H9 (cell line): ENCODE measurements around the gene FUNDC2. TPM values are rescaled to one million over a fixed set of nuclear protein-coding genes. Genes with fewer than 3 reads are reported as not detected.

Source experiments
- DNase-seq: peaks from one replicate; pipeline ENCODE4 v3.0.0-alpha.2; 2017
- H2AFZ ChIP-seq: one replicate; pipeline ENCODE4 v1.6.1; 2013; ENCODE audit warnings: mild to moderate bottlenecking, low read length, control low read depth, moderate library complexity
- H2AK5ac ChIP-seq: 2 replicates; pipeline ENCODE4 v1.6.1; 2013; ENCODE audit warnings: low read length, control low read depth, mixed read lengths; ENCODE audit not compliant: insufficient read length
- H2BK120ac ChIP-seq: one replicate; pipeline ENCODE4 v1.6.1; 2013; ENCODE audit warnings: low read depth, mild to moderate bottlenecking, low read length, control low read depth, inconsistent platforms; ENCODE audit not compliant: poor library complexity, severe bottlenecking
- H2BK12ac ChIP-seq: 2 replicates; pipeline ENCODE4 v1.6.1; 2013; ENCODE audit warnings: low read length, control low read depth, mixed read lengths, low read depth; ENCODE audit not compliant: insufficient read length
- H2BK15ac ChIP-seq: 2 replicates; pipeline ENCODE4 v1.6.1; 2013; ENCODE audit warnings: low read depth, low read length, control low read depth
- H2BK20ac ChIP-seq: one replicate; pipeline ENCODE4 v1.6.1; 2013; ENCODE audit warnings: low read depth, mild to moderate bottlenecking, low read length, control low read depth, inconsistent platforms; ENCODE audit not compliant: poor library complexity, severe bottlenecking
- H2BK5ac ChIP-seq: 2 replicates; pipeline ENCODE4 v1.6.1; 2013; ENCODE audit warnings: low read length, control low read depth, mixed read lengths; ENCODE audit not compliant: insufficient read length
- H3K14ac ChIP-seq: 2 replicates; pipeline ENCODE4 v1.6.1; 2013; ENCODE audit warnings: low read length, control low read depth; ENCODE audit not compliant: insufficient read depth
- H3K18ac ChIP-seq: 2 replicates; pipeline ENCODE4 v1.6.1; 2013; ENCODE audit warnings: low read depth, mild to moderate bottlenecking, mixed read lengths, low read length, control low read depth; ENCODE audit not compliant: insufficient read length
- H3K23ac ChIP-seq: 2 replicates; pipeline ENCODE4 v1.6.1; 2013; ENCODE audit warnings: low read length, control low read depth, mixed read lengths, low read depth; ENCODE audit not compliant: insufficient read length
- H3K23me2 ChIP-seq: 2 replicates; pipeline ENCODE4 v1.6.1; 2013; ENCODE audit warnings: low read depth, mild to moderate bottlenecking, mixed read lengths, low read length, control low read depth; ENCODE audit not compliant: insufficient read length, poor library complexity, severe bottlenecking
- H3K27ac ChIP-seq: 2 replicates; pipeline ENCODE4 v1.5.1; 2013; ENCODE audit warnings: low read length, control low read depth, mixed read lengths, low read depth; ENCODE audit not compliant: insufficient read length
- H3K27me3 ChIP-seq: 2 replicates; pipeline ENCODE4 v1.6.1; 2013; ENCODE audit warnings: low read length, control low read depth, inconsistent platforms; ENCODE audit not compliant: insufficient read depth
- H3K4ac ChIP-seq: 2 replicates; pipeline ENCODE4 v1.6.1; 2013; ENCODE audit warnings: low read depth, mild to moderate bottlenecking, control low read depth, inconsistent platforms, low read length, moderate library complexity
- H3K4me1 ChIP-seq: 2 replicates; pipeline ENCODE4 v1.6.1; 2013; ENCODE audit warnings: low read length, control low read depth, inconsistent platforms; ENCODE audit not compliant: insufficient read depth
- H3K4me2 ChIP-seq: 2 replicates; pipeline ENCODE4 v1.6.1; 2013; ENCODE audit warnings: low read length, control low read depth, mixed read lengths; ENCODE audit not compliant: insufficient read length, insufficient read depth
- H3K56ac ChIP-seq: 2 replicates; pipeline ENCODE4 v1.6.1; 2013; ENCODE audit warnings: low read depth, mild to moderate bottlenecking, mixed read lengths, low read length, control low read depth; ENCODE audit not compliant: insufficient read length
- H3K79me1 ChIP-seq: 2 replicates; pipeline ENCODE4 v1.6.1; 2013; ENCODE audit warnings: low read depth, mild to moderate bottlenecking, moderate library complexity, low read length, control low read depth, inconsistent platforms; ENCODE audit not compliant: insufficient read depth, poor library complexity, severe bottlenecking
- H3K79me2 ChIP-seq: 2 replicates; pipeline ENCODE4 v1.6.1; 2013; ENCODE audit warnings: low read length, control low read depth, inconsistent platforms; ENCODE audit not compliant: insufficient read depth
- H3K9ac ChIP-seq: 2 replicates; pipeline ENCODE4 v1.6.1; 2013; ENCODE audit warnings: low read length, control low read depth, mixed read lengths; ENCODE audit not compliant: insufficient read length; ENCODE audit errors: extremely low read depth
- H3K9me3 ChIP-seq: one replicate; pipeline ENCODE4 v1.6.1; 2013; ENCODE audit warnings: low read depth, low read length, inconsistent platforms; ENCODE audit not compliant: control insufficient read depth
- H3T11ph ChIP-seq: one replicate; pipeline ENCODE4 v1.6.1; 2013; ENCODE audit warnings: mild to moderate bottlenecking, low read length, control low read depth, inconsistent platforms
- H4K20me1 ChIP-seq: one replicate; pipeline ENCODE4 v1.6.1; 2013; ENCODE audit not compliant: control insufficient read depth, insufficient read length, insufficient read depth
- H4K5ac ChIP-seq: 2 replicates; pipeline ENCODE4 v1.6.1; 2013; ENCODE audit warnings: low read depth, mild to moderate bottlenecking, mixed read lengths, low read length, control low read depth; ENCODE audit not compliant: insufficient read length
- H4K8ac ChIP-seq: replicated peaks from 2 replicates; pipeline ENCODE4 v1.6.1; 2013; ENCODE audit warnings: low read length, control low read depth, mixed read lengths, low read depth; ENCODE audit not compliant: insufficient read length
- H4K91ac ChIP-seq: 2 replicates; pipeline ENCODE4 v1.6.1; 2013; ENCODE audit warnings: low read depth, mild to moderate bottlenecking, moderate library complexity, mixed read lengths, low read length, control low read depth; ENCODE audit not compliant: insufficient read length
- H3K27ac Mint-ChIP-seq, 3 experiments: 2 replicates in 2 of 3; 3 replicates in 1 of 3; pipeline ENCODE4 v1.8.0; 2020 to 2021; ENCODE audit warnings: mixed read lengths in 3 of 3, mild to moderate bottlenecking in 1 of 3, moderate library complexity in 1 of 3
- H3K27me3 Mint-ChIP-seq: 2 replicates; pipeline ENCODE4 v1.8.0; 2021; ENCODE audit warnings: low read depth, mild to moderate bottlenecking, moderate library complexity, mixed read lengths
- H3K36me3 Mint-ChIP-seq, 3 experiments: 2 replicates in 2 of 3; 3 replicates in 1 of 3; pipeline ENCODE4 v1.8.0; 2020 to 2021; ENCODE audit warnings: low read depth in 3 of 3, mixed read lengths in 3 of 3; ENCODE audit not compliant: insufficient read depth in 1 of 3
- H3K4me1 Mint-ChIP-seq, 2 experiments: 2 replicates each; pipeline ENCODE4 v1.8.0; 2020; ENCODE audit warnings: mixed read lengths in 2 of 2
- H3K4me3 Mint-ChIP-seq, 2 experiments: 2 replicates in 1 of 2; 3 replicates in 1 of 2; pipeline ENCODE4 v1.8.0; 2020 to 2021; ENCODE audit warnings: mild to moderate bottlenecking in 2 of 2, mixed read lengths in 2 of 2, moderate library complexity in 1 of 2
- H3K9me3 Mint-ChIP-seq, 2 experiments: 2 replicates in 1 of 2; 3 replicates in 1 of 2; pipeline ENCODE4 v1.8.0; 2020; ENCODE audit warnings: mild to moderate bottlenecking in 2 of 2, mixed read lengths in 2 of 2, moderate library complexity in 1 of 2
- WGBS: extraction: QIAGEN DNeasy Blood & Tissue Kit; methylation state at CpG from one replicate; pipeline ENCODE4 v1.1.7; 2013; ENCODE audit warnings: missing lambda C conversion rate, low lambda C conversion rate, mixed read lengths; ENCODE audit not compliant: insufficient read length; ENCODE audit errors: extremely low coverage; 5-methylcytosine and 5-hydroxymethylcytosine counted together
- total RNA-seq: library from RNA; stranded (reverse); gene quantifications from 2 replicates; pipeline ENCODE4 v1.2.1, GENCODE V29; 2021
- TF ChIP-seq, protein P1 (sequence below): fragments of 200-600 bp; sonication (generic); conservative IDR thresholded peaks from 3 replicates; pipeline ENCODE4 v1.8.0; 2021; ENCODE audit warnings: antibody characterized with exemption, mild to moderate bottlenecking

The FUNDC2 gene
- total RNA-seq, 1 experiment from 2014 or later: 62.1 TPM

DNA sequence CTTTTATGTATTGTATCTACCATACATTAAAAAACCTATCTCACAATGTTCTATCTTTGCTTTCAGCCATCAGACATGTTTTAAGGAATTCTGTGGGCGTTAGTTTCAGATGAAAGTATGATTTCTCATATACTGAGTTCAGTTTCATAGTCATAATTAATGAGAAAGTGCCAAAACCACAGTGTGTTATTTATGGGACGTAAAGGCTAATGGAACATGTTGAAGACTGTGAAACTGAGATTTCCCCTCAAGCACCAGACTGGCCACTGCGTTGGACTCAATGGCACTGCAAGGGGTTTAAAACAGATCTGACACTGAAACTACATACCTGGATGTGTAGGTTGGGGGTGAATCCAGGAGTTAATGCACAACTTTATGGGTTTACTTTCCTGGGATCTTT lies 36.1 kb upstream of the FUNDC2 start:
- Mint-ChIP-seq H3K4me1 (no peaks in the 10 kb centered on the region), H3K4me3 (no peak overlapping the region), H3K27me3 (no peaks in the 10 kb centered on the region), H3K36me3 (peaks cover 0 to 3% (median 0%) of the 10 kb centered on the region in 3 experiments; a peak in 1 of 7 replicates), H3K9me3 (peaks cover 53 to 56% of the 10 kb centered on the region in 2 experiments), H3K27ac (no peak overlapping the region)
- H2BK120ac ChIP-seq: no peak overlapping the region
- H3K4me1 ChIP-seq: no peaks in the 10 kb centered on the region
- H3K23me2 ChIP-seq: no peaks in the 10 kb centered on the region
- no peak overlapping the region for H3K9ac ChIP-seq
- H3K79me1 ChIP-seq: no peaks in the 10 kb centered on the region
- H3K18ac ChIP-seq: no peak overlapping the region
- no peak overlapping the region for H4K8ac ChIP-seq
- no peak overlapping the region for H2BK12ac ChIP-seq
- no peak overlapping the region for H3K27ac ChIP-seq
- WGBS: no CpG with 5 or more reads among the region's 3 CpGs
- no peaks in the 10 kb centered on the region for H3K79me2 ChIP-seq
- H3K27me3 ChIP-seq: no peaks in the 10 kb centered on the region
- H3K56ac ChIP-seq: no peak overlapping the region
- DNase-seq: no peak
- no peak overlapping the region for H3T11ph ChIP-seq
- no peak overlapping the region for H3K4me2 ChIP-seq
- H4K5ac ChIP-seq: no peak overlapping the region
- H3K4ac ChIP-seq: no peak overlapping the region
- no peak overlapping the region for H2BK5ac ChIP-seq
- no peak overlapping the region for H3K14ac ChIP-seq
- no peak overlapping the region for H2AFZ ChIP-seq
- no peak overlapping the region for H2BK15ac ChIP-seq
- H2AK5ac ChIP-seq: no peak overlapping the region
- H3K9me3 ChIP-seq: peaks cover 39% of the 10 kb centered on the region
- no peak overlapping the region for H3K23ac ChIP-seq
- TF ChIP-seq, protein P1, sequence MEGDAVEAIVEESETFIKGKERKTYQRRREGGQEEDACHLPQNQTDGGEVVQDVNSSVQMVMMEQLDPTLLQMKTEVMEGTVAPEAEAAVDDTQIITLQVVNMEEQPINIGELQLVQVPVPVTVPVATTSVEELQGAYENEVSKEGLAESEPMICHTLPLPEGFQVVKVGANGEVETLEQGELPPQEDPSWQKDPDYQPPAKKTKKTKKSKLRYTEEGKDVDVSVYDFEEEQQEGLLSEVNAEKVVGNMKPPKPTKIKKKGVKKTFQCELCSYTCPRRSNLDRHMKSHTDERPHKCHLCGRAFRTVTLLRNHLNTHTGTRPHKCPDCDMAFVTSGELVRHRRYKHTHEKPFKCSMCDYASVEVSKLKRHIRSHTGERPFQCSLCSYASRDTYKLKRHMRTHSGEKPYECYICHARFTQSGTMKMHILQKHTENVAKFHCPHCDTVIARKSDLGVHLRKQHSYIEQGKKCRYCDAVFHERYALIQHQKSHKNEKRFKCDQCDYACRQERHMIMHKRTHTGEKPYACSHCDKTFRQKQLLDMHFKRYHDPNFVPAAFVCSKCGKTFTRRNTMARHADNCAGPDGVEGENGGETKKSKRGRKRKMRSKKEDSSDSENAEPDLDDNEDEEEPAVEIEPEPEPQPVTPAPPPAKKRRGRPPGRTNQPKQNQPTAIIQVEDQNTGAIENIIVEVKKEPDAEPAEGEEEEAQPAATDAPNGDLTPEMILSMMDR: no peak
- H4K20me1 ChIP-seq: no peaks in the 10 kb centered on the region
- H4K91ac ChIP-seq: no peak overlapping the region
- H2BK20ac ChIP-seq: no peak overlapping the region
